ENCODE results near the gene NMNAT2. TPM values are rescaled to one million over a fixed set of nuclear protein-coding genes. Genes with fewer than 3 reads are reported as not detected.

The NMNAT2 gene
- total and polyA plus RNA-seq, 2 of the 8 experiments (the other 6 are each of a cell fraction or from before 2014, with no cell fraction given) = 6.5 to 20.9 TPM

- TF ChIP-seq BACH1 (IDR thresholded peaks at IDR 0.05; ENCODE audit: low read length) (no peak), ATF3 (IDR thresholded peaks at IDR 0.05; ENCODE audit: insufficient read depth, low read depth, low read length) (no peak), YY1 (IDR thresholded peaks at IDR 0.05; ENCODE audit: low read depth, low read length) (no peak), KDM5A (IDR thresholded peaks at IDR 0.05; ENCODE audit: low read length) (no peak), SIN3A (conservative IDR thresholded peaks at IDR 0.05 in 1 of 2, IDR thresholded peaks at IDR 0.05 in 1 of 2; ENCODE audit: low read depth in 1 of 2, low read length in 2 of 2) (no peak), SP4 (IDR thresholded peaks at IDR 0.05; ENCODE audit: low read length) (no peak)
These were observed 52.1 kb downstream of the NMNAT2 start (continued) for GRCh38 chr1:183366116-183366515.
